ENCODE results near the gene SLC39A13. TPM values are rescaled to one million over a fixed set of nuclear protein-coding genes. Genes with fewer than 3 reads are reported as not detected.
A peak's percentile ranks its signal among the peaks of the same experiment; 100 is the strongest.
"Not testable (repeated sequence)": the region's sequence is repeated elsewhere in the genome, so short reads cannot be mapped to it uniquely, and the experiment has no call there.

The SLC39A13 gene
- total and polyA plus RNA-seq, 2 experiments from 2014 or later: 175 to 189 TPM

DNA sequence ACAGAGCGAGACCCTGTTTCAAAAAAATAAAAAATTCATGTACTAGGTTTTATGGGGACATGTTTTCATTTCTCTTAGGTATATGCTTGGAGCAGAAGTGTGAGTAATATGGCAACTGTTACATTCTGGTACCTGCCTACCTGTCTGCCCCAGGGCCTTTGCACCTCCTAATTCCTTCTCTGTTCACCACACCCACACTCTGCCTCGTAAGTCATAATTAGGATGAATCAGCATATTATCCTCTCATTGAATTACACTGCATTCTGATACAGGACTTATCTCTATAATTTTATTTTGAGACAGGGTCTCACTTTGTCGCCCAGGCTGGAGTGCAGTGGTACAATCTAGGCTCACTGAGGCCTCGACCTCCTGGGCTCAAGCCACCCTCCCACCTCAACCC, 43.6 kb downstream of the SLC39A13 start:
- no peaks in the 10 kb centered on the region for H3K9me3 ChIP-seq (ENCODE audit: low read depth)
- H2AFZ ChIP-seq: no peak overlapping the region
- no peak overlapping the region for H3K4me3 ChIP-seq
- H3K27ac ChIP-seq: no peak overlapping the region
- no peaks in the 10 kb centered on the region for H3K9me2 ChIP-seq (ENCODE audit: insufficient read depth)
- TF ChIP-seq EZH2phosphoT487 (IDR thresholded peaks at IDR 0.05; ENCODE audit: insufficient read depth, low read depth) (no peak), EZH2 (IDR thresholded peaks at IDR 0.05; ENCODE audit: insufficient read depth, poor library complexity, severe bottlenecking) (no peak)
- no peak for DNase-seq
- WGBS, 2 experiments (ENCODE audit: low coverage in 1 of 2, low lambda C conversion rate in 2 of 2, missing lambda C conversion rate in 2 of 2): 92 to 96% methylated on average over 4 of the region's 4 CpGs
- peaks cover 12% of the 10 kb centered on the region; the same call in 1 of the 2 replicates for H3F3A ChIP-seq (ENCODE audit: insufficient read depth)
- no peaks in the 10 kb centered on the region for H3K4me1 ChIP-seq (ENCODE audit: insufficient read depth)
- no peaks in the 10 kb centered on the region for H3K27me3 ChIP-seq (replicated peaks; ENCODE audit: insufficient read depth)
- H3K9ac ChIP-seq: no peak overlapping the region
- H4K20me1 ChIP-seq (ENCODE audit: insufficient read depth): no peaks in the 10 kb centered on the region
- H3K36me3 ChIP-seq (ENCODE audit: low read depth): no peaks in the 10 kb centered on the region
- no peak overlapping the region for H3K4me2 ChIP-seq (ENCODE audit: unreplicated experiment)
- in situ Hi-C loops (cut with MboI): no loop called here
- no peaks in the 10 kb centered on the region for H3K79me2 ChIP-seq (ENCODE audit: insufficient read depth)

DNA sequence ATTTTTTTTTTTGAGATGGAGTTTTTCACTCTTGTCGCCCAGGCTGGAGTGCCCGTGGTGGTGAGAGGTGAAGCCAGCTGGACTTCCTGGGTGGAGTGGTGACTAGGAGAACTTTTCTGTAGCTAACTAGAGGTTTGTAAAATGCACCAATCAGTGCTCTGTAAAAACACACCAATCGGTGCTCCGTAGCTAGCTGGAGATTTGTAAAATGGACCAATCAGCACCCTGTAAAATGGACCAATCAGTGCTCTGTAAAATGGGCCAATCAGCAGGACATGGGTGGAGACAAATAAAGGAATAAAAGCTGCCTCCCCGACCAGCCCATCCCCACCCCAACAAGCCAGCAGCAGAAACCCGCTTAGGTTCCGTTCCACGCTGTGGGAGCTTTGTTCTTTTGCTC, 45.0 kb downstream of the SLC39A13 start:
- Histone ChIP-seq H3K9me2 (ENCODE audit: insufficient read depth) (no peaks in the 10 kb centered on the region), H3K4me2 (ENCODE audit: unreplicated experiment) (no peak overlapping the region), H2AFZ (no peak overlapping the region), H3K79me2 (ENCODE audit: insufficient read depth) (no peaks in the 10 kb centered on the region), H3K4me3 (no peak overlapping the region), H3K36me3 (ENCODE audit: low read depth) (no peaks in the 10 kb centered on the region), H3F3A (ENCODE audit: insufficient read depth) (peaks cover 12% of the 10 kb centered on the region; the same call in 1 of the 2 replicates), H3K9ac (no peak overlapping the region), H4K20me1 (ENCODE audit: insufficient read depth) (no peaks in the 10 kb centered on the region), H3K27ac (no peak overlapping the region), H3K9me3 (ENCODE audit: low read depth) (no peaks in the 10 kb centered on the region), H3K4me1 (ENCODE audit: insufficient read depth) (no peaks in the 10 kb centered on the region), H3K27me3 (replicated peaks; ENCODE audit: insufficient read depth) (no peaks in the 10 kb centered on the region)
- WGBS, 2 experiments (ENCODE audit: low coverage in 1 of 2, low lambda C conversion rate in 2 of 2, missing lambda C conversion rate in 2 of 2): 94 to 98% methylated on average over 8 of the region's 8 CpGs
- TF ChIP-seq EZH2phosphoT487 (IDR thresholded peaks at IDR 0.05; ENCODE audit: insufficient read depth, low read depth) (no peak), EZH2 (IDR thresholded peaks at IDR 0.05; ENCODE audit: insufficient read depth, poor library complexity, severe bottlenecking) (no peak)
- in situ Hi-C loops (cut with MboI): no loop called here
- no peak for DNase-seq

DNA sequence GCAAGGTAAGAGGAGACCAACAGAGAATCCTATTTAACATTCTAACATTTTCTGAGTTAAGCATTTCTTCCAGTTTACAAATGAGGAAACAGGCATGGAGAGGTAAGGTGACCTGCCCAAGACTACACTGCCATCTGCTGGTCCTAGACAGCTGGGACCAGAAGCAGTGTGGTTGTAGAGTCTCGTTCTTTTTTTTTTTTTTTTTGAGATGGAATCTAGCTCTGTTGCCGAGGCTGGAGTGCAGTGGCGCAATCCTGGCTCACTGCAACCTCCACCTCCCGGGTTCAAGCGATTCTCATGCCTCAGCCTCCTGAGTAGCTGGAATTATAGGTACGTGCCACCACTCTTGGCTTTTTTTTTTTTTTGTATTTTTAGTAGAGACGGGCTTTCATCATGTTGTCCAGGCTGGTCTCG, 45.9 kb downstream of the SLC39A13 start:
- H3K4me1 ChIP-seq (ENCODE audit: insufficient read depth); H3K9me3 ChIP-seq (ENCODE audit: low read depth); H3K27me3 ChIP-seq (replicated peaks; ENCODE audit: insufficient read depth); in situ Hi-C loops (cut with MboI); H3K27ac ChIP-seq; H3K9me2 ChIP-seq (ENCODE audit: insufficient read depth); H3K79me2 ChIP-seq (ENCODE audit: insufficient read depth); H2AFZ ChIP-seq; H4K20me1 ChIP-seq (ENCODE audit: insufficient read depth); H3K9ac ChIP-seq; H3K36me3 ChIP-seq (ENCODE audit: low read depth); H3K4me2 ChIP-seq (ENCODE audit: unreplicated experiment); H3K4me3 ChIP-seq: not testable (repeated sequence)
- 10 to 11% methylated on average over 6 to 8 of the region's 8 CpGs for WGBS, 2 experiments (ENCODE audit: low coverage in 1 of 2, low lambda C conversion rate in 2 of 2, missing lambda C conversion rate in 2 of 2)
- DNase-seq: peak; percentile 87
- peaks cover 12% of the 10 kb centered on the region; the same call in 1 of the 2 replicates for H3F3A ChIP-seq (ENCODE audit: insufficient read depth)

DNA sequence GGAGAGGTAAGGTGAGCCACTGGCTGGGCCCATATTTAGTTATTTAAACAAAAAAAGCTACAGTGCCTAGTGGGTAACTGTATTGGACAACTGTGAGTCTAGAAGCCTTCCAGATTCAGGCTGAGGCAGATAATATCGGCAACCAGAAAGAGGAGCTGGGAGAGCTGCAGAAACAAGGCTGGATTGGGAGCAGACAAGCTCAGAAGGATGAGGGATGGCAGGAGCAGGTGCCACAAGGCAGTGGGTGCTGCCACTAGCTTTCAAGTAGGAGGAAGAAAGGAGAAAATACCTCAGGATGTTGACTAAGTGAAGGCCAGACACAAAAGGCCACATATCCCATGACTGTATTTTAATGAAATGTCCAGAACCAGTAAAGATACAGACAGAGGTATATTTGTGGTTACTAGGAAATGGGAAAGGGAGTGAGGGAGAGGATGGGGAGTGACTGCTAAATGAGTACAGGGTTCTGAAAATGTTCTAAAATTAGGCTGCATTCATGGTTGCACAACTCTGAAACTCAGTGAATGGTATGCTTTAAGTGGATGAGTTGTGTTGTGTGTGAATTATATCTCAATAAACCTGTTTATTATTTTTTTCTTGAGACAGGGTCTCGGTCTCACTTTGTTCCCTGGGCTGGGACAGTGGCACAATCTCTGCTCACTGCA, 52.3 kb downstream of the SLC39A13 start:
- peaks cover 13% of the 10 kb centered on the region; the same call in 1 of the 2 replicates for H3F3A ChIP-seq (ENCODE audit: insufficient read depth)
- H3K9me2 ChIP-seq (ENCODE audit: insufficient read depth): no peaks in the 10 kb centered on the region
- no peak for TF ChIP-seq EZH2phosphoT487 (IDR thresholded peaks at IDR 0.05; ENCODE audit: insufficient read depth, low read depth)
- no peak for TF ChIP-seq EZH2 (IDR thresholded peaks at IDR 0.05; ENCODE audit: insufficient read depth, poor library complexity, severe bottlenecking)
- H3K27ac ChIP-seq: no peak overlapping the region
- 94 to 100% methylated on average over 2 of the region's 2 CpGs for WGBS, 2 experiments (ENCODE audit: low coverage in 1 of 2, low lambda C conversion rate in 2 of 2, missing lambda C conversion rate in 2 of 2)
- no peak overlapping the region for H3K4me3 ChIP-seq
- H3K9me3 ChIP-seq (ENCODE audit: low read depth): no peaks in the 10 kb centered on the region
- no peaks in the 10 kb centered on the region for H4K20me1 ChIP-seq (ENCODE audit: insufficient read depth)
- no peak overlapping the region for H3K9ac ChIP-seq
- DNase-seq: peak; percentile 40
- 0 out of 2 replicates have a peak, but pooled peaks cover 6% of the 10 kb centered on the region for H3K36me3 ChIP-seq (ENCODE audit: low read depth)
- H3K4me1 ChIP-seq (ENCODE audit: insufficient read depth): peaks cover 16% of the 10 kb centered on the region
- no peak overlapping the region for H3K4me2 ChIP-seq (ENCODE audit: unreplicated experiment)
- in situ Hi-C loops (cut with MboI): no loop called here
- H3K27me3 ChIP-seq (replicated peaks; ENCODE audit: insufficient read depth): no peaks in the 10 kb centered on the region
- no peak overlapping the region for H2AFZ ChIP-seq
- H3K79me2 ChIP-seq (ENCODE audit: insufficient read depth): peaks cover 34% of the 10 kb centered on the region

All from GM23248 (cell line).